Liver (tissue), 2 donors: Measurements from ENCODE around the gene ZNF398.
A peak's percentile ranks its signal among the peaks of the same experiment; 100 is the strongest.

Source experiments
- TAF1 ChIP-seq: conservative IDR thresholded peaks from 2 replicates; pipeline ENCODE4 v1.6.1; 2016; ENCODE audit warnings: antibody characterized with exemption, mild to moderate bottlenecking
- TF ChIP-seq, protein P1 (sequence below): IDR thresholded peaks from 2 replicates; pipeline ENCODE4 v1.6.1; 2016; ENCODE audit warnings: antibody characterized with exemption
- donor health status: healthy.

- TF ChIP-seq, protein P1, sequence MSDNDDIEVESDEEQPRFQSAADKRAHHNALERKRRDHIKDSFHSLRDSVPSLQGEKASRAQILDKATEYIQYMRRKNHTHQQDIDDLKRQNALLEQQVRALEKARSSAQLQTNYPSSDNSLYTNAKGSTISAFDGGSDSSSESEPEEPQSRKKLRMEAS, result no peak
- TF ChIP-seq TAF1, result peak; percentile 89
These were observed 21.2 kb upstream of the ZNF398 start, which contains the start of gene ZNF425 for GRCh38 chr7:149125863-149126661.
